Tibial artery (tissue), 4 donors: ENCODE data around the gene FOSL1.
A peak's percentile ranks its signal among the peaks of the same experiment; 100 is the strongest.

Source experiments
- DNase-seq, 2 donors: peaks; one replicate each; pipeline ENCODE4 v3.0.0-alpha.2; 2019
- H3K27ac ChIP-seq, 2 donors: fragments of 200-600 bp; sonication (generic) in 1 of 2; 1 replicate in 1 of 2; 2 replicates in 1 of 2; pipeline ENCODE4 v1.5.1; 2018 to 2019; ENCODE audit warnings: mild to moderate bottlenecking in 1 of 2
- H3K27me3 ChIP-seq, 2 donors: fragments of 200-600 bp; sonication (generic) in 1 of 2; one replicate each; pipeline versions ENCODE4 v1.5.1 to v1.6.0; 2016 to 2019
- H3K36me3 ChIP-seq, 3 donors: fragments of 200-600 bp; sonication (generic) in 2 of 3; one replicate each; pipeline ENCODE4 v1.5.1; 2016 to 2019; ENCODE audit warnings: mild to moderate bottlenecking in 2 of 3
- H3K4me1 ChIP-seq, 4 donors: fragments of 200-600 bp; sonication (generic) in 2 of 4; 1 replicate in 3 of 4; 2 replicates in 1 of 4; pipeline ENCODE4 v1.5.1; 2016 to 2019
- H3K4me3 ChIP-seq, 2 donors: fragments of 200-600 bp; sonication (generic) in 1 of 2; 1 replicate in 1 of 2; 2 replicates in 1 of 2; pipeline ENCODE4 v1.5.1; 2018 to 2019; ENCODE audit warnings: mild to moderate bottlenecking in 2 of 2
- H3K9me3 ChIP-seq, 3 donors: fragments of 200-600 bp; sonication (generic) in 1 of 3; one replicate each; pipeline ENCODE4 v1.5.1; 2016 to 2019
- intact Hi-C: fragments of 100-400 bp; cut with DNase I; formaldehyde crosslinking; loops from one replicate; pipeline ENCODE4 v1.15.0; 2023; ENCODE audit warnings: low total_unique reads
- TF ChIP-seq, protein P1 (sequence below), 2 experiments: fragments of 200-600 bp in 1 of 2; fragments of 450-650 bp in 1 of 2; IDR thresholded peaks; one replicate each; pipeline ENCODE4 v1.5.1; 2017 to 2019; ENCODE audit warnings: antibody characterized with exemption in 2 of 2, mild to moderate bottlenecking in 1 of 2, moderate library complexity in 1 of 2

Gene FOSL1

GRCh38 chr11:65920372-65920802 lies 20.2 kb upstream of the FOSL1 start:
- peak in 1 of 2 donors; percentile 72 for DNase-seq
- Histone ChIP-seq H3K27me3 (no peaks in the 10 kb centered on the region), H3K36me3 (peaks cover 13 to 32% (median 20%) of the 10 kb centered on the region in 3 donors), H3K9me3 (no peaks in the 10 kb centered on the region), H3K4me1 (peaks cover 8 to 44% (median 43%) of the 10 kb centered on the region in 4 donors), H3K4me3 (peak overlapping the region; percentile 89 to 92), H3K27ac (peak overlapping the region; percentile 87 to 90)
- TF ChIP-seq, protein P1, sequence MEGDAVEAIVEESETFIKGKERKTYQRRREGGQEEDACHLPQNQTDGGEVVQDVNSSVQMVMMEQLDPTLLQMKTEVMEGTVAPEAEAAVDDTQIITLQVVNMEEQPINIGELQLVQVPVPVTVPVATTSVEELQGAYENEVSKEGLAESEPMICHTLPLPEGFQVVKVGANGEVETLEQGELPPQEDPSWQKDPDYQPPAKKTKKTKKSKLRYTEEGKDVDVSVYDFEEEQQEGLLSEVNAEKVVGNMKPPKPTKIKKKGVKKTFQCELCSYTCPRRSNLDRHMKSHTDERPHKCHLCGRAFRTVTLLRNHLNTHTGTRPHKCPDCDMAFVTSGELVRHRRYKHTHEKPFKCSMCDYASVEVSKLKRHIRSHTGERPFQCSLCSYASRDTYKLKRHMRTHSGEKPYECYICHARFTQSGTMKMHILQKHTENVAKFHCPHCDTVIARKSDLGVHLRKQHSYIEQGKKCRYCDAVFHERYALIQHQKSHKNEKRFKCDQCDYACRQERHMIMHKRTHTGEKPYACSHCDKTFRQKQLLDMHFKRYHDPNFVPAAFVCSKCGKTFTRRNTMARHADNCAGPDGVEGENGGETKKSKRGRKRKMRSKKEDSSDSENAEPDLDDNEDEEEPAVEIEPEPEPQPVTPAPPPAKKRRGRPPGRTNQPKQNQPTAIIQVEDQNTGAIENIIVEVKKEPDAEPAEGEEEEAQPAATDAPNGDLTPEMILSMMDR (IDR thresholded peaks at IDR 0.05): no peak
- intact Hi-C loops: loop anchor here (5.0 kb wide), 1 partner anchor 42 kb away; the partner anchor contains the start of gene SART1

DNA sequence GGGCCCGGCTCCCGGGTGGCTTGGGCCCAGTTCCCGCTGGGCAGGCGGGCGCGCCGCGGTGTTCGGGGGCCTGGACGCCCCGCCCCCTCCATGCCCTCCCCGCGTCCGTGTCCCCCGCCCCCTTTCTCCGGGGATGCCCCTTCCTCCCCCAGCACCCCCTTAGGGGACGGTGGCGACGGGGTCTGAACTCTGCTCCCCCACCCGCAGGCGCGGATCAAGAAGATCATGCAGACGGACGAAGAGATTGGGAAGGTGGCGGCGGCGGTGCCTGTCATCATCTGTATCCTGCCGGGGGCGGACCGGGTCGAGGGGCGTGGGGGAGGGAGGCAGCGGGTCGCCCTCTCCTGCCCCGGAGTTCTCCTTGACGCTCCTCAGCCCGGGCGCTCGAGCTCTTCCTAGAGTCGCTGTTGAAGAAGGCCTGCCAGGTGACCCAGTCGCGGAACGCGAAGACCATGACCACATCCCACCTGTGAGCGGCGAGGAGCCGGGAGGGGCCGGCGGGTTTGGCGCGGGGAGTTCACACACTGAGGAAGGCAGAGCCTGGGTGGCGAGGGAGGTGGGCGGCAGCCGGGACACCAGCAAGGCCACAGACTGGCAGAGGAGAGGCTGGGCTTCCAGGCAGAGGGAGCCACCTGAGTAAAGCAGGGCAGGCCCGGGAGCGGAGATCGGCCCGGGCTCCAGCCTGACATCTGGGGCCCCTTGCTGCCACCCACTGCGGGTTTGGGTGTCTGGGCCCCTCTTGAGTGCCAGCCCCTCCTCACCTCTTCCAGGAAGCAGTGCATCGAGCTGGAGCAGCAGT lies 19.6 kb upstream of the FOSL1 start:
- TF ChIP-seq, protein P1 (IDR thresholded peaks at IDR 0.05): no peak
- Histone ChIP-seq H3K36me3 (peaks cover 13 to 32% (median 20%) of the 10 kb centered on the region in 3 donors), H3K4me1 (peaks cover 14 to 50% (median 49%) of the 10 kb centered on the region in 4 donors), H3K27ac (peak overlapping the region; percentile 87 to 90), H3K9me3 (no peaks in the 10 kb centered on the region), H3K27me3 (no peaks in the 10 kb centered on the region), H3K4me3 (peak overlapping the region; percentile 89 to 92)
- intact Hi-C loops: loop anchor here (2.0 to 5.0 kb wide), 2 partner anchors 43 to 61 kb away; partner anchors contain the start of genes CFL1 and SART1
- peak; percentile 47 to 82 for DNase-seq

- peaks cover 14 to 55% (median 53%) of the 10 kb centered on the region in 4 donors for H3K4me1 ChIP-seq
- TF ChIP-seq, protein P1 (IDR thresholded peaks at IDR 0.05): no peak
- H3K4me3 ChIP-seq: peak within 1 kb of the TSS; percentile 89 to 92
- intact Hi-C loops: loop anchor here (2.0 kb wide), 1 partner anchor 60 kb away; the partner anchor contains the start of gene CFL1
- H3K36me3 ChIP-seq: peaks cover 13 to 30% (median 20%) of the 10 kb centered on the region in 3 donors
- DNase-seq: peak; percentile 98 to 99
- H3K9me3 ChIP-seq: no peaks in the 10 kb centered on the region
- H3K27me3 ChIP-seq: no peaks in the 10 kb centered on the region
- peak within 1 kb of the TSS; percentile 94 to 96 for H3K27ac ChIP-seq
These were observed 19.0 kb upstream of the FOSL1 start, which contains the start of gene DRAP1 for GRCh38 chr11:65919141-65919572. Gene DRAP1, plus strand, starts transcription at chr11:65919426. Its CDS starts 76 bp downstream, at chr11:65919502.

DNA sequence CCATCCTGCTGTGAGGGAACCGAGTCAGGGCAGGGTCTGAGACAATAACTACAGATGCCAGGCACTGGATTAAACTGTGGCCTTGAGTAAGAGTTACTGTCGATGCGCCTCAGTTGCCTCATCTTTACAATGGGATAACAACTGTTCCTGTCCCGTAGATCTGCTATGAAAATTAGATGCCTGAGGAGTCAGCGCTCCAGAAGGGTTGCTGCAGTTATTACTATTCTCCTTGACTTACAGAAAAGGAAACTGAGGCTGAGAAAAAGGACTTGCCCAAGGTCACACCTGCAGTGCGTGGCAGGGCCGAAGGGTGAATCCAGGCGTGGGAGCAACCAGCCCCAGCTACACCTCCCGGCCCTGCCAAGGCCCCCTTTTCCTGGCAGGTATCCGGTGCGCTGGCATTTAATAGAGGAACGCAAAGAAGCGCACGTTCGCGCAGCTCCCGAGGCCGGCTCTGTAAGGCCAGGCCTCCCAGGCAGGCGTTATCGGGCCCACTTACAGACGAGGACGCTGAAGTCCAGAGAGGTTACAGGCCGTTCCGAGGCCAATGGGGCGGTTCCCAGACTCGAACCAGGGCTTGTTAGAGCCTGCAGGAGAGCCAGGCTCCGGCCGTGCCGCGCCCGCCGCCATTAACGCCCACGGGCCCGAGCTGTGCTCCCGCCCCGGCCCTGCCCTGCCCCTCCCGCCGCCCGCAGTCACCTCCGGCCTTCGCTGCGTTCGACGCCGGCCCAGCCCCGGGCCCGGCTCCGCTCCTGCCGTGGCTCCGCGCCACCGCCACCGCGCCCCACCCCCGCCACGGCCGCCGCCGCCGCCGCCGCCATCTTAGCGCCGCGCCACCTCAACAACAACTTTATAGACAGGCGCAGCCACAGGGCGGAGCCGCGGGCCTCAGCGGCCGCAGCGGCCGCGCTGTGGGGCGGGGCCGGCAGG lies 18.3 kb upstream of the FOSL1 start, which contains the start of gene C11orf68:
TSS of gene C11orf68 (minus strand) at position 852 of the 930 bp plus-strand sequence. CDS start at position 821, 31 bp downstream.
- DNase-seq: peak in 1 of 2 donors; percentile 43
- Histone ChIP-seq H3K27me3 (no peaks in the 10 kb centered on the region), H3K4me3 (peak within 1 kb of the TSS; percentile 89 to 92), H3K36me3 (peaks cover 13 to 25% (median 20%) of the 10 kb centered on the region in 3 donors), H3K4me1 (peaks cover 14 to 56% (median 53%) of the 10 kb centered on the region in 4 donors), H3K27ac (peak within 1 kb of the TSS; percentile 94 to 96), H3K9me3 (no peaks in the 10 kb centered on the region)
- TF ChIP-seq, protein P1 (IDR thresholded peaks at IDR 0.05): no peak
- intact Hi-C loops: loop anchor here (2.0 kb wide), 1 partner anchor 60 kb away; the partner anchor contains the start of gene CFL1
